ENCODE data around the gene LAMC2.
A peak's percentile ranks its signal among the peaks of the same experiment; 100 is the strongest.

The LAMC2 gene

DNA sequence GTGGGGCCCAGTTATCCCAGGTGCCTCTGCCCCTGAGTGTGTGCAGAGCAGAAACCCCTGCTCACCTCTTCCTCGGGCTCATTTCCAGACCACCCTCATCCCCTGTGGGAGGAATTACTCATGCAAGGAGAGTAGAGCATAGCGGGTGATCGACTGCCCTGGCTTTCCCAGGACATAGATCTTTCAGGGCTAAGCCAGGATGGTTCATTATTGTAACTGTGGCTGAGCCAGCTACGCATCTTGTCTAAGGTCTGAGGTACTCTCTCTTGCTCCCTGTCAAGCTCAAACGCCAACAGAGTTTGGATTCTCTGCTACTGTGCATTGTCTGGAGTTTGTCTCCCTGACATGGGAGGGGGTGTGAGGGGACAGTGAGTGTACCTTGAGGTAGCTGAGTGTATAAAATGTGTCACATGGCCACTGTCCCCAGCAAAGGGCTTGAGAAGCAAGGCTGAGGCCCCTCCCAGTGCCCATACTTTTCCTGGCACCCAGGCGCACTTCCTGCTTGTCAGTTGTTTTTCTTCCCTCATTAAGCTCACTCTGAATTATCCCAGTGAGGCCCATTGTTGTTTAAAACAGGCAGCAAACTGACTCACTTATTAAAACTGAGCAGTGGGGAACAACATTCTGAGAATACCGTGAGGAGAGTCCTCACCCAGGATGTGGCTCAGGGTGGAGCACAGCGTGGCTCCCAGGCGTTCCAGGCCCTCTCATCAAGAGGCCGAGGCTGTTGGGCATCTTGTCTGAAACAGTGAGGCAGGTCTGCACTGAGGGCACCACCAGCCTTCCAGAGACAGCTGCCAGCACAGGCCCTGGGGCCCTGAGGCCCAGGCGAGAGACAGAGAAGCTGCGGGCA lies 92.9 kb downstream of the LAMC2 start:
- Histone ChIP-seq H3K9ac (ENCODE audit: low read depth, low read length, poor library complexity) (peak overlapping the region; percentile 51), H3K4me2 (ENCODE audit: insufficient read depth, low read length, poor library complexity, severe bottlenecking) (no peak overlapping the region), H2BK5ac (ENCODE audit: low read length) (no peak overlapping the region), H3K23ac (ENCODE audit: low read depth, low read length, poor library complexity) (no peak overlapping the region), H4K8ac (ENCODE audit: low read depth, low read length) (no peak overlapping the region), H3K27ac (replicated peaks; ENCODE audit: low read length) (no peak overlapping the region), H3K36me3 (replicated peaks in 1 of 2; ENCODE audit: control insufficient read depth in 2 of 2, insufficient read depth in 2 of 2, low read length in 2 of 2) (no peaks in the 10 kb centered on the region), H3K27me3 (ENCODE audit: control insufficient read depth in 3 of 3, insufficient read depth in 3 of 3, low read depth in 1 of 3, low read length in 3 of 3) (no peaks in the 10 kb centered on the region), H3K79me1 (ENCODE audit: low read depth, low read length) (no peaks in the 10 kb centered on the region), H2AK5ac (ENCODE audit: low read depth, low read length) (peak overlapping the region; percentile 76), H3K14ac (ENCODE audit: low read length) (no peak overlapping the region), H3K4ac (ENCODE audit: low read length) (no peak overlapping the region), H3K9me3 (replicated peaks in 1 of 2; ENCODE audit: control insufficient read depth in 2 of 2, insufficient read depth in 1 of 2, low read depth in 1 of 2, low read length in 2 of 2) (no peaks in the 10 kb centered on the region), H3K4me3 (ENCODE audit: low read length in 2 of 2) (no peak overlapping the region), H2BK120ac (ENCODE audit: low read depth, low read length) (no peak overlapping the region), H3K18ac (ENCODE audit: low read length) (peak overlapping the region; percentile 75), H2BK12ac (ENCODE audit: low read length) (no peak overlapping the region), H3K4me1 (ENCODE audit: control insufficient read depth in 2 of 2, insufficient read depth in 1 of 2, low read depth in 1 of 2, low read length in 2 of 2) (peaks cover 4 to 9% of the 10 kb centered on the region in 2 donors), H4K91ac (ENCODE audit: low read depth, low read length, poor library complexity) (no peak overlapping the region), H2AFZ (ENCODE audit: low read length) (peak overlapping the region; percentile 71), H2BK15ac (ENCODE audit: low read length) (peak overlapping the region; percentile 25)
- DNase-seq (ENCODE audit: low spot score): no peak
- no CpG with 5 or more reads among the region's 12 CpGs for WGBS, 2 donors (ENCODE audit: extremely low coverage in 2 of 2, insufficient read length in 2 of 2, insufficient replicate concordance in 1 of 2)

- peak overlapping the region; percentile 7 for H2BK12ac ChIP-seq (ENCODE audit: low read length)
- H3K9ac ChIP-seq (ENCODE audit: low read depth, low read length, poor library complexity): no peak overlapping the region
- no peak overlapping the region for H3K14ac ChIP-seq (ENCODE audit: low read length)
- H4K8ac ChIP-seq (ENCODE audit: low read depth, low read length): no peak overlapping the region
- no peaks in the 10 kb centered on the region for H3K79me1 ChIP-seq (ENCODE audit: low read depth, low read length)
- H3K36me3 ChIP-seq (replicated peaks in 1 of 2; ENCODE audit: control insufficient read depth in 2 of 2, insufficient read depth in 2 of 2, low read length in 2 of 2): no peaks in the 10 kb centered on the region
- DNase-seq (ENCODE audit: low spot score): no peak
- H3K4me1 ChIP-seq (ENCODE audit: control insufficient read depth in 2 of 2, insufficient read depth in 1 of 2, low read depth in 1 of 2, low read length in 2 of 2): peaks cover 4 to 9% of the 10 kb centered on the region in 2 donors
- H3K27me3 ChIP-seq (ENCODE audit: control insufficient read depth in 3 of 3, insufficient read depth in 3 of 3, low read depth in 1 of 3, low read length in 3 of 3): no peaks in the 10 kb centered on the region
- H3K4ac ChIP-seq (ENCODE audit: low read length): no peak overlapping the region
- H3K4me3 ChIP-seq (ENCODE audit: low read length in 2 of 2): no peak overlapping the region
- H3K9me3 ChIP-seq (replicated peaks in 1 of 2; ENCODE audit: control insufficient read depth in 2 of 2, insufficient read depth in 1 of 2, low read depth in 1 of 2, low read length in 2 of 2): no peaks in the 10 kb centered on the region
- no peak overlapping the region for H3K4me2 ChIP-seq (ENCODE audit: insufficient read depth, low read length, poor library complexity, severe bottlenecking)
- no peak overlapping the region for H2BK5ac ChIP-seq (ENCODE audit: low read length)
- peak overlapping the region; percentile 25 for H2BK15ac ChIP-seq (ENCODE audit: low read length)
- peak overlapping the region; percentile 76 for H2AK5ac ChIP-seq (ENCODE audit: low read depth, low read length)
- no peak overlapping the region for H2AFZ ChIP-seq (ENCODE audit: low read length)
- no peak overlapping the region for H3K23ac ChIP-seq (ENCODE audit: low read depth, low read length, poor library complexity)
- no peak overlapping the region for H3K27ac ChIP-seq (replicated peaks; ENCODE audit: low read length)
- no peak overlapping the region for H4K91ac ChIP-seq (ENCODE audit: low read depth, low read length, poor library complexity)
- H3K18ac ChIP-seq (ENCODE audit: low read length): no peak overlapping the region
- no peak overlapping the region for H2BK120ac ChIP-seq (ENCODE audit: low read depth, low read length)
- WGBS, 2 donors (ENCODE audit: extremely low coverage in 2 of 2, insufficient read length in 2 of 2, insufficient replicate concordance in 1 of 2): no CpG with 5 or more reads among the region's 6 CpGs
Measured at GRCh38 chr1:183279835-183280234, 93.8 kb downstream of the LAMC2 start.

DNA sequence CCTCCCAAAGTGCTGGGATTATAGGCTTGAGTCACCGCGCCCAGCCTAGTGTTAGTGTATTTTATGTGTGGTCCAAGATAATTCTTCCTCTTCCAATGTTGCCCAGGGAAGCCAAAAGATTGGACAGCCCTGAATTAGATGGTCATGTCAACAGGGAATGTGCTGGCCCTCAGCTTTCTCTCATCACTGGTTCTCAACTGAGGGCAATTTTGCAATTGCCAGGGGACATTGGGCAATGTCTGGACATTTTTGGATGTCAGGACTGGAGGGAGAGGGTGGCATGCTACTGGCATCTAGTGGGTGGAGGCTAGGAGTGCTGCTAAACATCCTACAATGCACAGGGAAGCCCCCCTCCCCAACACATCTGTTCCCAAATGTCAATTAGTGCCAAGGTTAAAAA lies 95.0 kb downstream of the LAMC2 start:
- H2AFZ ChIP-seq (ENCODE audit: low read length): no peak overlapping the region
- H3K4me3 ChIP-seq (ENCODE audit: low read length in 2 of 2): no peak overlapping the region
- no peak overlapping the region for H4K8ac ChIP-seq (ENCODE audit: low read depth, low read length)
- H3K36me3 ChIP-seq (replicated peaks in 1 of 2; ENCODE audit: control insufficient read depth in 2 of 2, insufficient read depth in 2 of 2, low read length in 2 of 2): no peaks in the 10 kb centered on the region
- H2BK15ac ChIP-seq (ENCODE audit: low read length): no peak overlapping the region
- H3K23ac ChIP-seq (ENCODE audit: low read depth, low read length, poor library complexity): no peak overlapping the region
- H3K79me1 ChIP-seq (ENCODE audit: low read depth, low read length): no peaks in the 10 kb centered on the region
- H2BK120ac ChIP-seq (ENCODE audit: low read depth, low read length): no peak overlapping the region
- H3K14ac ChIP-seq (ENCODE audit: low read length): no peak overlapping the region
- H3K27ac ChIP-seq (replicated peaks; ENCODE audit: low read length): no peak overlapping the region
- H3K9me3 ChIP-seq (replicated peaks in 1 of 2; ENCODE audit: control insufficient read depth in 2 of 2, insufficient read depth in 1 of 2, low read depth in 1 of 2, low read length in 2 of 2): no peaks in the 10 kb centered on the region
- H3K4ac ChIP-seq (ENCODE audit: low read length): no peak overlapping the region
- H2BK12ac ChIP-seq (ENCODE audit: low read length): no peak overlapping the region
- no peak overlapping the region for H3K4me2 ChIP-seq (ENCODE audit: insufficient read depth, low read length, poor library complexity, severe bottlenecking)
- no peak overlapping the region for H4K91ac ChIP-seq (ENCODE audit: low read depth, low read length, poor library complexity)
- WGBS, 2 donors (ENCODE audit: extremely low coverage in 2 of 2, insufficient read length in 2 of 2, insufficient replicate concordance in 1 of 2): no CpG with 5 or more reads among the region's 2 CpGs
- no peaks in the 10 kb centered on the region for H3K27me3 ChIP-seq (ENCODE audit: control insufficient read depth in 3 of 3, insufficient read depth in 3 of 3, low read depth in 1 of 3, low read length in 3 of 3)
- H3K18ac ChIP-seq (ENCODE audit: low read length): no peak overlapping the region
- DNase-seq (ENCODE audit: low spot score): no peak
- no peak overlapping the region for H2BK5ac ChIP-seq (ENCODE audit: low read length)
- H3K9ac ChIP-seq (ENCODE audit: low read depth, low read length, poor library complexity): no peak overlapping the region
- no peak overlapping the region for H2AK5ac ChIP-seq (ENCODE audit: low read depth, low read length)
- H3K4me1 ChIP-seq (ENCODE audit: control insufficient read depth in 2 of 2, insufficient read depth in 1 of 2, low read depth in 1 of 2, low read length in 2 of 2): peaks cover 4 to 9% of the 10 kb centered on the region in 2 donors

DNA sequence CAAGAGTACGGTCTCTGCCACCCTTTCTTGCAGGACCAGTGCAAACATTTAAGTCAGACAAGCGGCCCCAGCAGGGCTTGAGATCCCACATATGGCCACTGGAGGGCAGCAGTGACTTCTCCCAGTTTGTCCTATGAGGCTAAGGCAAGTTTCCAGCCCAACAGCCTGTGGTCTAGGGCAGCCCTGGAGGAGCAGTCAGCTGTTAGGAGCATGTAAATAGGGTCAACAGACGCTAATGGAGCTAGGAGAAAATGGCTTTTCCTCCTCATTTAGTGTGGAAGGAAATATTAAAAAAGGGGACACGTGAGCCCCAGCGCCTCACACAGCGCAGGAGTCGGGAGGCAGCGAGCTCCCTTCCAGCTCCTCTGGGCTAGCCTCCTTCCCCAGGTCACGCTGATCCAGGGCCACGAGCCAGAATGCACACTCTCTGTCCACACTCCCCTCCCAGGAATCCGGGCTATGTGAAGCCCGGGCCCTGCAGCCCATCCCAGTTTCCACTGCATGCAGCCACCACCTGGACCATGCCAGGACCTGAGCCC lies 95.6 kb downstream of the LAMC2 start:
- Histone ChIP-seq H2BK12ac (ENCODE audit: low read length) (no peak overlapping the region), H3K4me1 (ENCODE audit: control insufficient read depth in 2 of 2, insufficient read depth in 1 of 2, low read depth in 1 of 2, low read length in 2 of 2) (peaks cover 4 to 9% of the 10 kb centered on the region in 2 donors), H4K91ac (ENCODE audit: low read depth, low read length, poor library complexity) (no peak overlapping the region), H3K36me3 (replicated peaks in 1 of 2; ENCODE audit: control insufficient read depth in 2 of 2, insufficient read depth in 2 of 2, low read length in 2 of 2) (no peaks in the 10 kb centered on the region), H3K27ac (replicated peaks; ENCODE audit: low read length) (no peak overlapping the region), H2BK120ac (ENCODE audit: low read depth, low read length) (no peak overlapping the region), H3K4ac (ENCODE audit: low read length) (no peak overlapping the region), H2BK15ac (ENCODE audit: low read length) (no peak overlapping the region), H3K4me3 (ENCODE audit: low read length in 2 of 2) (no peak overlapping the region), H3K79me1 (ENCODE audit: low read depth, low read length) (no peaks in the 10 kb centered on the region), H3K18ac (ENCODE audit: low read length) (peak overlapping the region; percentile 6), H3K27me3 (ENCODE audit: control insufficient read depth in 3 of 3, insufficient read depth in 3 of 3, low read depth in 1 of 3, low read length in 3 of 3) (no peaks in the 10 kb centered on the region), H2AK5ac (ENCODE audit: low read depth, low read length) (no peak overlapping the region), H4K8ac (ENCODE audit: low read depth, low read length) (no peak overlapping the region), H3K9ac (ENCODE audit: low read depth, low read length, poor library complexity) (no peak overlapping the region), H3K14ac (ENCODE audit: low read length) (no peak overlapping the region), H2AFZ (ENCODE audit: low read length) (peak overlapping the region; percentile 68), H3K9me3 (replicated peaks in 1 of 2; ENCODE audit: control insufficient read depth in 2 of 2, insufficient read depth in 1 of 2, low read depth in 1 of 2, low read length in 2 of 2) (no peaks in the 10 kb centered on the region), H3K23ac (ENCODE audit: low read depth, low read length, poor library complexity) (no peak overlapping the region), H3K4me2 (ENCODE audit: insufficient read depth, low read length, poor library complexity, severe bottlenecking) (no peak overlapping the region), H2BK5ac (ENCODE audit: low read length) (no peak overlapping the region)
- DNase-seq (ENCODE audit: low spot score): peak; percentile 87
- WGBS, 2 donors (ENCODE audit: extremely low coverage in 2 of 2, insufficient read length in 2 of 2, insufficient replicate concordance in 1 of 2): no CpG with 5 or more reads among the region's 12 CpGs

All from neuronal stem cell (in vitro differentiated cells).